NCI-H128 (cell line): ENCODE measurements around the gene BBOX1.
"Not testable (repeated sequence)": the region's sequence is repeated elsewhere in the genome, so short reads cannot be mapped to it uniquely, and the experiment has no call there.

ENCODE experiments used
- DNase-seq: peaks from one replicate; lab custom pipeline; 2025; ENCODE audit not compliant: unreplicated experiment; lab: John Stamatoyannopoulos, UW

The BBOX1 gene

GRCh38 chr11:27120211-27120610, 79.6 kb downstream of the BBOX1 start:
- DNase-seq, result no peak

- no peak for DNase-seq
These were observed 81.4 kb downstream of the BBOX1 start for GRCh38 chr11:27122001-27122400.

- no peak for DNase-seq
These were observed 84.1 kb downstream of the BBOX1 start for GRCh38 chr11:27124514-27125264.

- no peak for DNase-seq
These were observed 89.1 kb downstream of the BBOX1 start for GRCh38 chr11:27129686-27130085.

- no peak for DNase-seq
These were observed 90.2 kb downstream of the BBOX1 start for GRCh38 chr11:27130806-27131205.

GRCh38 chr11:27135924-27136329, 95.3 kb downstream of the BBOX1 start:
- not testable (repeated sequence) for DNase-seq

- DNase-seq, result no peak
These were observed 98.1 kb downstream of the BBOX1 start for GRCh38 chr11:27138716-27139115.

GRCh38 chr11:27139742-27140367, 99.2 kb downstream of the BBOX1 start:
- DNase-seq, result no peak

GRCh38 chr11:27141576-27141975, 101.0 kb downstream of the BBOX1 start:
- no peak for DNase-seq

- no peak for DNase-seq
These were observed 107.3 kb downstream of the BBOX1 start for GRCh38 chr11:27147916-27148315.

GRCh38 chr11:27148506-27148905, 107.9 kb downstream of the BBOX1 start:
- DNase-seq, result no peak

GRCh38 chr11:27150098-27150497, 109.5 kb downstream of the BBOX1 start:
- no peak for DNase-seq

- DNase-seq, result no peak
These were observed 112.5 kb downstream of the BBOX1 start for GRCh38 chr11:27153136-27153535.

- no peak for DNase-seq
These were observed 118.1 kb downstream of the BBOX1 start for GRCh38 chr11:27158456-27159334.

GRCh38 chr11:27159335-27159679, 118.7 kb downstream of the BBOX1 start:
- DNase-seq, result no peak

- no peak for DNase-seq
These were observed 120.5 kb downstream of the BBOX1 start for GRCh38 chr11:27161071-27161470.

- DNase-seq, result no peak
These were observed 121.6 kb downstream of the BBOX1 start for GRCh38 chr11:27162237-27162636.

- DNase-seq, result no peak
These were observed 125.5 kb downstream of the BBOX1 start for GRCh38 chr11:27166130-27166529.

GRCh38 chr11:27171376-27171958, 130.9 kb downstream of the BBOX1 start:
- no peak for DNase-seq

- DNase-seq, result no peak
These were observed 132.9 kb downstream of the BBOX1 start for GRCh38 chr11:27173545-27173944.

GRCh38 chr11:27174021-27174420, 133.4 kb downstream of the BBOX1 start:
- DNase-seq, result no peak
